HepG2 (cell line): ENCODE measurements around the gene CD81. TPM values are rescaled to one million over a fixed set of nuclear protein-coding genes. Genes with fewer than 3 reads are reported as not detected.
A peak's percentile ranks its signal among the peaks of the same experiment; 100 is the strongest.

Experiments
- ATAC-seq: fragments of 200-7000 bp; cut with Tn5 transposase; 3 replicates; pipeline ENCODE4 v1.9.1; 2020; ENCODE audit warnings: mild to moderate bottlenecking, moderate library complexity
- BruUV-seq: library from RNA; stranded (reverse); fragments of 400-500 nt; replicated peaks from 2 replicates; lab custom pipeline; 2021; lab: Mats Ljungman, UMichigan
- CTCF ChIA-PET: fragments of 300-600 bp; formaldehyde crosslinking; extraction: SDS; loops from one replicate; lab custom pipeline; 2021; ENCODE audit warnings: low total read pairs, inconsistent platforms, low intra/inter-chr PET ratio; lab: Yijun Ruan, JAX
- POLR2A ChIA-PET: fragments of 350-600 bp; sonication (Branson Sonifier 250); formaldehyde crosslinking; loops from one replicate; lab custom pipeline; 2020; ENCODE audit warnings: antibody characterized with exemption, inconsistent platforms; lab: Yijun Ruan, JAX
- DNase-seq: peaks from one replicate; pipeline ENCODE4 v3.0.0-alpha.2; 2015; ENCODE audit warnings: low spot score
- FAIRE-seq: peaks from 3 replicates; lab custom pipeline; 2011; peaks lifted over from hg19 to GRCh38; lab: Jason Lieb, UNC
- H2AFZ ChIP-seq: one replicate; pipeline ENCODE4 v1.6.1; 2011; ENCODE audit warnings: low read length, inconsistent platforms
- H3K27ac ChIP-seq: fragments of 300-600 bp; 3 replicates; pipeline ENCODE4 v1.8.0; 2011; ENCODE audit warnings: mixed run types, mild to moderate bottlenecking, mixed read lengths, low read length, inconsistent platforms; ENCODE audit not compliant: insufficient read depth; ENCODE audit errors: extremely low read length
- H3K27me3 ChIP-seq, 2 experiments: fragments of 200-600 bp in 1 of 2; 2 replicates in 1 of 2; 3 replicates in 1 of 2; pipeline versions ENCODE4 v1.6.0 to v1.8.0; 2011; ENCODE audit warnings: low read length in 2 of 2, mild to moderate bottlenecking in 2 of 2, moderate library complexity in 2 of 2, inconsistent platforms in 1 of 2; ENCODE audit not compliant: insufficient read depth in 2 of 2, control insufficient read depth in 1 of 2
- H3K36me3 ChIP-seq, 2 experiments: fragments of 200-600 bp in 1 of 2; replicated peaks in 1 of 2; 2 replicates in 1 of 2; 3 replicates in 1 of 2; pipeline versions ENCODE4 v1.5.1 to v1.8.0; 2011; ENCODE audit warnings: low read length in 2 of 2, inconsistent platforms in 1 of 2; ENCODE audit not compliant: insufficient read depth in 2 of 2, control insufficient read depth in 1 of 2
- H3K4me1 ChIP-seq: 2 replicates; pipeline ENCODE4 v1.5.1; 2012; ENCODE audit warnings: low read length, inconsistent platforms; ENCODE audit not compliant: insufficient read depth
- H3K4me2 ChIP-seq: 2 replicates; pipeline ENCODE4 v1.6.0; 2011; ENCODE audit warnings: low read depth, low read length, inconsistent platforms
- H3K4me3 ChIP-seq, 3 experiments: fragments of 200-600 bp in 1 of 3; sonication (generic), shearing (Covaris generic) in 1 of 3; replicated peaks in 1 of 3; 2 replicates each; pipeline ENCODE4 v1.5.1; 2011 to 2016; ENCODE audit warnings: low read length in 3 of 3, inconsistent platforms in 2 of 3, low read depth in 2 of 3, mild to moderate bottlenecking in 2 of 3, control low read depth in 1 of 3, mixed read lengths in 1 of 3; ENCODE audit not compliant: insufficient read depth in 1 of 3
- H3K79me2 ChIP-seq: one replicate; pipeline ENCODE4 v1.6.1; 2011; ENCODE audit warnings: low read length, inconsistent platforms; ENCODE audit not compliant: insufficient read depth
- H3K9ac ChIP-seq: 2 replicates; pipeline ENCODE4 v1.6.0; 2011; ENCODE audit warnings: mild to moderate bottlenecking, low read depth, low read length, inconsistent platforms; ENCODE audit not compliant: insufficient read depth
- H3K9me3 ChIP-seq: 2 replicates; pipeline ENCODE4 v1.5.1; 2012; ENCODE audit warnings: mild to moderate bottlenecking, low read length
- H4K20me1 ChIP-seq: 2 replicates; pipeline ENCODE4 v1.6.0; 2011; ENCODE audit warnings: inconsistent platforms, mild to moderate bottlenecking, low read length, moderate library complexity; ENCODE audit not compliant: insufficient read depth
- THAP9 ChIP-seq: sonication (generic); formaldehyde crosslinking; IDR thresholded peaks from 2 replicates; pipeline ENCODE4; 2020; ENCODE audit warnings: missing genetic modification reagents, mild to moderate bottlenecking, borderline replicate concordance
- ZBTB43 ChIP-seq: sonication (generic); formaldehyde crosslinking; conservative IDR thresholded peaks from 2 replicates; pipeline ENCODE4 v1.4.0; 2020; ENCODE audit warnings: missing genetic modification reagents
- ZNF331 ChIP-seq: sonication (generic); formaldehyde crosslinking; IDR thresholded peaks from 2 replicates; pipeline ENCODE4 v1.4.0; 2020; ENCODE audit warnings: missing genetic modification reagents
- ZNF616 ChIP-seq: sonication (generic); formaldehyde crosslinking; IDR thresholded peaks from 2 replicates; pipeline ENCODE4 v1.5.0; 2020; ENCODE audit warnings: low read depth, mild to moderate bottlenecking, missing genetic modification reagents
- ZNF687 ChIP-seq: sonication (generic); formaldehyde crosslinking; IDR thresholded peaks from 2 replicates; pipeline ENCODE4 v1.5.1; 2020; ENCODE audit warnings: mild to moderate bottlenecking, missing genetic modification reagents, moderate library complexity
- WGBS: methylation state at CpG from one replicate; pipeline ENCODE4 v1.1.6; 2017; ENCODE audit warnings: low lambda C conversion rate; 5-methylcytosine and 5-hydroxymethylcytosine counted together
- in situ Hi-C: cut with HindIII; loops from 2 replicates; pipeline ENCODE4 v1.10.0; 2017; ENCODE audit warnings: low pct_unique_long_range_greater_than_20kb; ENCODE audit not compliant: extremely low pct_ligation_motif_present
- intact Hi-C: fragments of 100-400 bp; cut with micrococcal nuclease; formaldehyde crosslinking; loops from one replicate; pipeline ENCODE4 v1.10.0; 2022; ENCODE audit not compliant: unreplicated experiment
- polyA plus RNA-seq, 8 experiments: library from polyadenylated mRNA; depleted of rRNA in 3 of 8; stranded (reverse) in 7 of 8; unstranded in 1 of 8; fragments of >200 nt; fragmentation: Illumina TruSeq in 4 of 8; extraction: Trizol in 4 of 8; gene quantifications; 2 replicates each; pipeline versions ENCODE4 v1.2.1 to v1.2.3, GENCODE V29; 2011 to 2016; ENCODE audit warnings: low read depth in 4 of 8, missing spikeins in 1 of 8, mixed read lengths in 1 of 8; ENCODE audit not compliant: insufficient read depth in 1 of 8
- total RNA-seq, 5 experiments: library from RNA; depleted of rRNA; stranded (reverse); fragments of >200 nt; fragmentation: Illumina TruSeq; extraction: Trizol; gene quantifications; 2 replicates each; pipeline ENCODE4 v1.2.3, GENCODE V29; 2016; ENCODE audit warnings: low read depth in 1 of 5

CD81 gene
- total and polyA plus RNA-seq, 2 of the 13 experiments (the other 11 are each of a cell fraction or from before 2014, with no cell fraction given): not detected

GRCh38 chr11:2379466-2380174 is 2.5 kb downstream of the CD81 start:
- FAIRE-seq (no peak), ATAC-seq (no peak), DNase-seq (no peak)
- Histone ChIP-seq H3K4me3 (no peak overlapping the region), H4K20me1 (no peaks in the 10 kb centered on the region), H3K9me3 (no peaks in the 10 kb centered on the region), H3K4me1 (peaks cover 7% of the 10 kb centered on the region; the same call in 1 of the 2 replicates), H3K79me2 (no peaks in the 10 kb centered on the region), H3K27ac (no peak overlapping the region), H3K27me3 (peaks cover 7 to 70% of the 10 kb centered on the region in 2 experiments), H2AFZ (no peak overlapping the region), H3K9ac (no peak overlapping the region), H3K36me3 (no peaks in the 10 kb centered on the region), H3K4me2 (no peak overlapping the region)
- intact Hi-C loops (no loop called here), in situ Hi-C loops (no loop called here)
- TF ChIP-seq ZNF331 (CRISPR knock-in tag) (no peak), ZNF687 (CRISPR knock-in tag) (0 out of 2 replicates have a peak, but pooled peaks have one; percentile 3)
- BruUV-seq: no TSS peak
- ChIA-PET CTCF (no interaction called here), POLR2A (no interaction called here)
- 0% methylated on average over 4 of the region's 11 CpGs for WGBS

- H4K20me1 ChIP-seq: no peaks in the 10 kb centered on the region
- TF ChIP-seq THAP9 (no peak), ZBTB43 (CRISPR knock-in tag) (no peak), ZNF616 (CRISPR knock-in tag) (no peak)
Measured at GRCh38 chr11:2380396-2380795, 3.3 kb downstream of the CD81 start.

More at GRCh38 chr11:2380396-2380795, 3.3 kb downstream of the CD81 start:
- H3K4me3 ChIP-seq: no peak overlapping the region
- in situ Hi-C loops: no loop called here
- BruUV-seq: no TSS peak
- no peak for DNase-seq
- peaks cover 7% of the 10 kb centered on the region; the same call in 1 of the 2 replicates for H3K4me1 ChIP-seq
- POLR2A ChIA-PET: no interaction called here
- H3K4me2 ChIP-seq: no peak overlapping the region
- FAIRE-seq: no peak
- no peaks in the 10 kb centered on the region for H3K9me3 ChIP-seq
- no peak overlapping the region for H3K9ac ChIP-seq
- no peak for ATAC-seq
- no peaks in the 10 kb centered on the region for H3K36me3 ChIP-seq
- no peak overlapping the region for H2AFZ ChIP-seq
- CTCF ChIA-PET: no interaction called here
- H3K79me2 ChIP-seq: no peaks in the 10 kb centered on the region
- WGBS: 36% methylated on average over 9 of the region's 13 CpGs
- H3K27me3 ChIP-seq: peaks cover 9 to 68% of the 10 kb centered on the region in 2 experiments; a peak in 4 of 5 replicates
- intact Hi-C loops: no loop called here
- no peak overlapping the region for H3K27ac ChIP-seq
